Kidney glomerular epithelial cell (primary cell): ENCODE data around the gene RCSD1.

Experiments used
- DNase-seq: peaks from one replicate; lab custom pipeline; 2025; lab: John Stamatoyannopoulos, UW

The RCSD1 gene

GRCh38 chr1:167641786-167642500 lies 11.9 kb downstream of the RCSD1 start:
- no peak for DNase-seq

DNA sequence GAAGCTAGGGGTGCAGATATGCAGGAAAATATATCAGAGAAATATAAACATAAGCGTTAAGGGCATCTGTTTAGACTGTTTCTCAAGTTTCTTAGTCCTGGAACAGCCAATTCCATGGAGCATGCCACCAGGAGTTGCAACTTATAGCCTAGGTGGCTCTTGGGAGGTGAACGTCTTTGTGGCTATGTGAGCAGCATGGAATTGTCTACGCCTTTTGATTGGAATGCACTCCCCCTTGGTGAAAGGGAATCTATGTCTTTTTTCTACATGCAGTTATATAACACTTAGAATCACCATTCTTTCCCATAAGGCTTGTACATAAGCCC lies 12.4 kb downstream of the RCSD1 start:
- DNase-seq = no peak

DNA sequence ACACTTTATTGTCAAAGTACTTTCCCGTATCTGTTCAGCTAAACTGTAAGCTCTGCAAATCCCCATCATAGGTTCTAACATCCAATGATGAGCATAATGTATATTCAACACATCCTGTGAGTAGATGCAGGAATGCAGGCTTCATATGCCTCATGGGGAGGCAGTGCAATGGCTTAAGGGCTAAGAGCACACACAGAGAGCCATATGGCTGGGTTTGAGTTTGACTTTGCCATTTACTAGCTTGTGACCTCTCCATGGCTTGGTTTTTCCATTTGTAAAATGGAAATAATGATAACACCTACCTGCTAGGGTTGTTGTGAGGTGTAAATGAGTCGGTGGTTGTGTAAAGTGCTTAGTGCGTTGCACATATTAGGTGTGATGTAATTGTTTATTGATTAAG lies 13.4 kb downstream of the RCSD1 start:
- no peak for DNase-seq

DNA sequence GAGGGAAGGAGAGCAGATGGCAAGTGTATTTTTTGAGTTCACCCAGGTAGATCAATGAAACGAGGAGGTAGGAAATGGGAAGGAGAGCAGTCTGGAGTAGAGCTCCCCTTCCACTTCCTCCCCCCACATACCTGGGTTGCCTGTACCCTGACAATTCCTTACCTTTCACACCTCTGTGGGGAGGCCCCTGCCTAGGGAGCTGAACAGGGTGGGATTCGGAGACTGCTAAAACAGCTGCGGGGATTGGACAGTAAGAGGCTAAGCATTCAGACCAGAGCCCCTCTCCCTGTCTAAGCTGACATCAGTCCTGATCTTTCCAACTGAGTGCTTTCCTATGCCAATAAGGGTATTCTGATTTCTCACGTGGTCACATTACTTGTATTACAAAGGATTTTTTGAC lies 14.5 kb downstream of the RCSD1 start:
- no peak for DNase-seq

GRCh38 chr1:167645140-167645541 lies 15.1 kb downstream of the RCSD1 start:
- DNase-seq = no peak

- DNase-seq = no peak
Measured at GRCh38 chr1:167645625-167646414, 15.8 kb downstream of the RCSD1 start.

DNA sequence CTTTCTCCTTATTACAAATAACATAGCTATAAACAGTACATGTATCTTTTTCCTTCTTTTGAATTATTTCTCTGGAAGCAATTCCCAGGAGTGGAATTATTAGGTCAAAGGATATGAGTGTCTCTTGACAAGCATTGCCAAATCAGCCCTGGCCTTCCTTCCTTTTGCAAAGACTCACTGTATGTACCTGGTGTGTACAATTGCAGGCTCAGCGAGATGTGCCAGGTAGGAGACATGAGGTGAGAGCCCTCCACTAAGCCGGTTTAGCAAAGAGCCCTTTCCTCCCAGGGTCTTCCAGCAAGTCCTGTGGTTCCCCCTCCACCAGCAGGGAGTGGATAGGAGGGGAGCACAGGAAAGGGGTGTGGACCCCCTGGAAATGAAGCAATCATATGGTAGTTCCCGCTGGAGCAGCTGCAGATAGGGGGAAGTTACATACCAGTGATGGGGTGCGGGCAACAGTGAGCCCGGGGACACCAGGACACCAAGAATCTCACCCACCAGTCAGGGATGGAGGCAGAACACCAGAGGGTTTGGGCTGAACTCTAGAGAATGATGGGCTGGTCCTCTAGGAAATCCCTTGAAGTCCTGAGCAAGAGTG lies 18.3 kb downstream of the RCSD1 start:
- no peak for DNase-seq

- DNase-seq = no peak
Measured at GRCh38 chr1:167648978-167649744, 19.1 kb downstream of the RCSD1 start.

GRCh38 chr1:167650269-167651160 lies 20.5 kb downstream of the RCSD1 start:
- no peak for DNase-seq

- no peak for DNase-seq
Measured at GRCh38 chr1:167651161-167651693, 21.2 kb downstream of the RCSD1 start.

DNA sequence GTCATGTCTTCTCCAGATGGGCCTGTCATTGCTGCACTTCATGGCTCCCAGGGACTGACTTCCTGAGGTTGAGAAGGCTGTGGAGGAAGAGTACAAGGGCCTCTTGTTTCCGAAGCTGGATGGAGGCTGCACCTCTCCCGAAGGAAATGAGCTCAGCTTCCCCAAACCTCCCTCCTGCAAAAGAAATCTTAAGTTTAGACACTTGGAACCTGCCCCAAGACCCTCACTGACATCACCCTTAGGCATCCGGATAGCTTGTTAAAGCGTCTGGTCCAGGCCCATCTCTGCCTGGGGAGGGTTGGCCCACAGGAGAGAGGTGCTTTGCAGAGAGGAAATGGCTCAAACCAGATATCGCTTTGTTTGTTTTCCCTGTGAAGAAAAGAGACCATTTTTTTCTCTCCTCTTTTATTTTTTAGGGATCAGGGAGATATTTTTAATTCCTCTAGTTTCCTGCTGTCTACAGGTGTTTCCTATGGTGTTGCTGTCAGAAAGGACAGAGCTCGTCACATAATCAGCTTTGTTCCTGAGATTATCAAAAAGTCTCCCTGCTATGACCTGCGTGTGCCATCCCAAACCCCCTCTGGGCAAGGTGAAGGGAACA lies 25.0 kb downstream of the RCSD1 start:
- DNase-seq = no peak

DNA sequence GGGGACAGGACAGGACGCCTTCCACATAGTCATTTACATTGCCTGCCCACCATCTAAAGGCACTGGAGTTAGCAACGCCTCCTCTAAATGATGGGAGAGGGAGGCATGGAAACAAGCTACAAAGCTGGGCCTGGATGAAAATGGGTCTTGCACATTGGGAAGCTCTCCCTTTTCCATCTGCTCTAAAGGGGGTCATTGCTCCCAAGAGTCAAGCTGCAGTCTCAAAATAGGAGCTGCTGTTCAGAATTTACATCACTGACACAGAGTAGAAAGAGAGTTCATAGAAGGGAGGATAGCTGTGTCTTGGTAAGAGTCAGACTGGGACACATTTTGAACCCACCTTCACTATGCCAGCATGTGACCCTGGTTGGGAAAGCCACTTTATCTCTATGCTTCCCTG lies 26.6 kb downstream of the RCSD1 start:
- no peak for DNase-seq

- DNase-seq = no peak
Measured at GRCh38 chr1:167658574-167659328, 28.7 kb downstream of the RCSD1 start.

- DNase-seq = no peak
Measured at GRCh38 chr1:167659450-167659849, 29.4 kb downstream of the RCSD1 start.

GRCh38 chr1:167659881-167660280 lies 29.8 kb downstream of the RCSD1 start:
- no peak for DNase-seq

DNA sequence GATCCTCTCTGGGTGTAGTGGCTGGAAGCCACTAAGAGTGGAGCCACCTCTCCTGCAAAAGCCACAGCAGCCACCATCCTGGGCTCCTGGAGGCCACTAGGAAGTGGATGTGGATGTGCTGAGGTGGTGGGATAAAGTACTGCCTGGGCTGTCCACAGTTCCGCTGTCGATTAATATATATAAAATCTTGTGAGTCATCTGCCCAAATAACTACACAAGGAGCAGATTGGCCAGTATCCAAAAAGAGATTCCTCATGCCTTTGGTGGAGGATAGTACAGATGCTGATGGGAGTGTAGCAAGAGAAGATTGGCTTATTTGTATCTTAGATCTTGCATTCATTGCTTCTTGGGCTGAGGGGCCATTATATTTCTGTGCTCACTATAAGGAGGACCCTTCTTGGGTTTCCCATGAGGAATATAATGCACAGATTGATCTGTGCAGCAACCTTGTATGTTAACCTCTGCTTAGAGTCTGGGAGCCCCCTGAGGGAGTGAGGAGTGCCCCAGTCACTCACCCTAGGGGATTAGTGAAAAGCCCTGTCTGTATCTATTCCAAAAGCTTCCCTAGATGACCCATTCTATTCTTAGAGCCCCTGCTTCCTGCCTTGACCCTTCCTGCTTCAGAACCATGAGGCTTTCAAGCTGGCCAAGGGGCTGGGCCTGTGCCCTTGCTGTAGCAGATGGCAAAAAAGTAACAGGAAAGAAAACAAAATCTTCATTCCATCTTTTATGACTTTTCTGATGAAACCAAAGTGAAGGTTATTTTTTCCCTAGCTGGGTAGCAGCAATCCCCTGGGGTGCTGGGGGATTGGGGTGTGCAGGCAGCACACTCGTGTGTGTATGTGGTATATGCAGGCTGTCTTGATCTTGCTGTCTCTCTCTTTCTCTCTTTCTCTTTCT lies 31.7 kb downstream of the RCSD1 start:
- no peak for DNase-seq

GRCh38 chr1:167663002-167663772 lies 33.2 kb downstream of the RCSD1 start:
- peak; percentile 6 for DNase-seq

DNA sequence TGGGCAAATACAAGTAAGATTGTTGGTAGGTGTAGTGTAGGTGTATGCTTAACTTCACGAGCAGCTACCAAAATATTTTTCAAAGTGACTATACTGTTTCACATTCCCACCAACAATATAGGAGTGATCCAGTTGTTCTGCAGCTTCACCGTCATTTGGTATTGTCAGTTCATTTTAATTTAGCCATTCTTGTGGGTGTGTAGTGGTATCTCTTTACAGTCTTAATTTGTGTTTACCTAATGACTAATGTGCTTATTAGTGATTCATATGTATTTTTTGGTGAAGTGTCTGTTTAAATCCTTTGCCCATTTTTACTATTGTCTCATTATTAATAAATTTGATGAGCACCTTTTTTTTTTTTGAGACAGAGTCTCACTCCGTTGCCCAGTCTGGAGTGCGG lies 35.4 kb downstream of the RCSD1 start:
- no peak for DNase-seq
